MCF 10A (cell line): ENCODE measurements around the gene CPSF4L. TPM values are rescaled to one million over a fixed set of nuclear protein-coding genes. Genes with fewer than 3 reads are reported as not detected.
A peak's percentile ranks its signal among the peaks of the same experiment; 100 is the strongest.

Experiments used
- BruUV-seq: library from RNA; stranded (reverse); fragments of 400-500 nt; replicated peaks from 2 replicates; lab custom pipeline; 2021; lab: Mats Ljungman, UMichigan
- CTCF ChIA-PET: fragments of 300-600 bp; sonication (Branson Sonifier 250); formaldehyde crosslinking; extraction: SDS; loops from one replicate; lab custom pipeline; 2021; ENCODE audit warnings: antibody characterized with exemption, inconsistent platforms; lab: Yijun Ruan, JAX
- POLR2A ChIA-PET: fragments of 300-600, 350-650 bp; sonication (Branson Sonifier 250); formaldehyde crosslinking; extraction: SDS; loops from one replicate; lab custom pipeline; 2020; ENCODE audit warnings: antibody characterized with exemption, inconsistent platforms; lab: Yijun Ruan, JAX
- DNase-seq: peaks from one replicate; pipeline ENCODE4 v3.0.0-alpha.2; 2018; ENCODE audit not compliant: unreplicated experiment
- H3K27ac Mint-ChIP-seq: one replicate; pipeline ENCODE4 v1.8.0; 2022; ENCODE audit warnings: mild to moderate bottlenecking, low read depth, mixed read lengths; ENCODE audit not compliant: unreplicated experiment
- H3K27me3 Mint-ChIP-seq: one replicate; pipeline ENCODE4 v1.8.0; 2022; ENCODE audit warnings: mixed read lengths; ENCODE audit not compliant: insufficient read depth, unreplicated experiment
- H3K36me3 Mint-ChIP-seq: one replicate; pipeline ENCODE4 v1.8.0; 2022; ENCODE audit warnings: mild to moderate bottlenecking, moderate library complexity, mixed read lengths; ENCODE audit not compliant: insufficient read depth, unreplicated experiment
- H3K4me1 Mint-ChIP-seq: one replicate; pipeline ENCODE4 v1.8.0; 2022; ENCODE audit warnings: mixed read lengths; ENCODE audit not compliant: insufficient read depth, unreplicated experiment
- H3K4me3 Mint-ChIP-seq: one replicate; pipeline ENCODE4 v1.8.0; 2022; ENCODE audit warnings: mild to moderate bottlenecking, moderate library complexity, mixed read lengths; ENCODE audit not compliant: unreplicated experiment
- H3K9me3 Mint-ChIP-seq: one replicate; pipeline ENCODE4 v1.8.0; 2022; ENCODE audit warnings: mixed read lengths; ENCODE audit not compliant: unreplicated experiment
- intact Hi-C: fragments of 100-400 bp; cut with micrococcal nuclease; formaldehyde crosslinking; loops from 2 replicates; pipeline ENCODE4 v1.14.1; 2022
- total RNA-seq: library from RNA; stranded (reverse); gene quantifications from 2 replicates; pipeline ENCODE4 v1.2.3, GENCODE V29; 2022
- TF ChIP-seq, protein P1 (sequence below): fragments of 200-600 bp; IDR thresholded peaks from one replicate; pipeline ENCODE4 v1.8.0; 2022; ENCODE audit warnings: antibody characterized with exemption, mild to moderate bottlenecking; ENCODE audit not compliant: unreplicated experiment

Gene CPSF4L
- total RNA-seq, 1 experiment from 2014 or later, result not detected

DNA sequence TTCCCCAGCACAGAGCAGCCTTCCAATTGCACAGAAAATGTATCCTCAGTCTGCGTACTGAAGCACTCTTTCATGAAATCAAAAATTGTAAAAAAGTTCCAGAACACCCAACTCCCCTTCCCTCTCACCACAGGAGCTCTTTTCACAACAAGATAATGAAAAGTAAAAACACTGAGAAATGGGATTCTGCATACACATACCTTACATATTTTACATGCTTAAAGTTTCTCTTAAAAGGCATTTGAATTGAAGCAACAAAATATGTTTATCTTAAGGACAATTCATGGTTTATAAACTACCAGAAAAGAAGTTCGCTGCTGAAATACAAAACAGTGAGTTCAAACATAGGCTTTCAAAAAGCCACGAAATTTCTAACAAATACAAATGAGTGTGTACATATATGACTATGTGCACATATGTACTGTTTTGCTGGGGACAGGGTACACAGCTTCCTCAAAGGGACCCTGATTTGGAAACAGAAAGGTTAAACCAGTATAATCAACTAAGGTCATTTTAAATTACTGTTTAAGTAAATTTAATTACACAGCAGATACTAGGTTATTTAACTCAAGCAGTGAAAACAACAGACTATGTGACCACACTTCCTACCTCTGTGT, 35.0 kb downstream of the CPSF4L start:
- no TSS peak for BruUV-seq
- intact Hi-C loops, result no loop called here
- no peaks in the 10 kb centered on the region for H3K9me3 Mint-ChIP-seq
- no peak for DNase-seq
- H3K36me3 Mint-ChIP-seq, result peaks cover 19% of the 10 kb centered on the region
- POLR2A ChIA-PET, result interaction anchor here (0.7 to 8.8 kb wide), 6 partner anchors 16 to 1807 kb away, joined by 3 to 148 read pairs (median 6); partner anchors contain the start of genes CDC42EP4 and COG1
- H3K27ac Mint-ChIP-seq, result peak overlapping the region; percentile 39
- peaks cover 40% of the 10 kb centered on the region for H3K4me1 Mint-ChIP-seq
- TF ChIP-seq, protein P1, sequence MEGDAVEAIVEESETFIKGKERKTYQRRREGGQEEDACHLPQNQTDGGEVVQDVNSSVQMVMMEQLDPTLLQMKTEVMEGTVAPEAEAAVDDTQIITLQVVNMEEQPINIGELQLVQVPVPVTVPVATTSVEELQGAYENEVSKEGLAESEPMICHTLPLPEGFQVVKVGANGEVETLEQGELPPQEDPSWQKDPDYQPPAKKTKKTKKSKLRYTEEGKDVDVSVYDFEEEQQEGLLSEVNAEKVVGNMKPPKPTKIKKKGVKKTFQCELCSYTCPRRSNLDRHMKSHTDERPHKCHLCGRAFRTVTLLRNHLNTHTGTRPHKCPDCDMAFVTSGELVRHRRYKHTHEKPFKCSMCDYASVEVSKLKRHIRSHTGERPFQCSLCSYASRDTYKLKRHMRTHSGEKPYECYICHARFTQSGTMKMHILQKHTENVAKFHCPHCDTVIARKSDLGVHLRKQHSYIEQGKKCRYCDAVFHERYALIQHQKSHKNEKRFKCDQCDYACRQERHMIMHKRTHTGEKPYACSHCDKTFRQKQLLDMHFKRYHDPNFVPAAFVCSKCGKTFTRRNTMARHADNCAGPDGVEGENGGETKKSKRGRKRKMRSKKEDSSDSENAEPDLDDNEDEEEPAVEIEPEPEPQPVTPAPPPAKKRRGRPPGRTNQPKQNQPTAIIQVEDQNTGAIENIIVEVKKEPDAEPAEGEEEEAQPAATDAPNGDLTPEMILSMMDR, result no peak
- CTCF ChIA-PET, result interaction anchor here (0.6 to 2.1 kb wide), 3 partner anchors 9 to 501 kb away, joined by 3 to 9 read pairs (median 3); no protein-coding TSS in a partner anchor
- no peaks in the 10 kb centered on the region for H3K27me3 Mint-ChIP-seq
- no peak overlapping the region for H3K4me3 Mint-ChIP-seq

DNA sequence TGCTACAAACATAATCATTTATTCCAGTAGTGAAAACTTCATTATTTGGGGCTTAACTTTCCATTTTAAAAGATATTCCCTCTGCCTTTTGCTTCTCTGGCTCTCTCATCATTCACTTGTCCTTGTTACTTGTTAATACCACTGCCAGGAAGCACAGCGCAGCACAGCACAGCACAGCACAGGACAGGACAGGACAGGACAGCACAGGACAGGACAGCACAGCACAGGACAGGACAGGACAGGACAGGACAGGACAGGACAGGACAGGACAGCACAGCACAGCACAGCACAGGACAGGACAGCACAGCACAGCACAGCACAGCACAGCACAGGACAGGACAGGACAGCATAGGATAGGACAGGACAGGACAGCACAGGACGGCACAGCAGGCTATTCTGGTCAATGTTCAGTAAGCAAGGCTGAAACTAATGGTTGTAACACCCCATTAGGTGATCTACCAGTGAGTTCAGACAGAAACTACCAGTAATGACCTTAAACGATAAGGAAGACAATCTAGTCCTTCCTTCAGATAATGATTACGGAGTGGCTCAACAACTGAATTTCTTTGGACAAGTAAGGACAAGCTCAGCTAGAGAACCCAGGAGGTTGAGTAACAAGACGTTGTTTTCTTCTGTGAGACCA, 36.9 kb downstream of the CPSF4L start:
- POLR2A ChIA-PET, result interaction anchor here (0.8 to 8.8 kb wide), 4 partner anchors 10 to 637 kb away, joined by 4 to 148 read pairs (median 4); partner anchors contain the start of gene COG1

DNA sequence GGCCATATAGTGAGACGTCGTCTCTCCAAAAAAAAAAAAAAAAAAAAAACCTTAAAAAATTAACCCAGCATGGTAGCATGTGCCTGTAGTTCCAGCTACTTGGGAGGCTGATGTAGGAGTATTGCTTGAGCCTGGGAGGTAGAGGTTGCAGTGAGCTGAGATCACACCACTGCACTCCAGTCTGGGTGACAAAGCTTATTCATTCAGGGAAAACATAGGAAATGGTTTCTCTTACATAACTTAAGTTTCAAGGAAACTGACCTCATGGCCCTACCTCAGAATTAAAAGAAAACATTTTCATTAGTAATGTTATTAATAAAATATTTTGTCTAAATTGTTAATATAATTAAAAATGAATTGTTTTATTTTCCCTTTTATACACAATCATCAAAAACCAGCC, 37.4 kb downstream of the CPSF4L start:
- Mint-ChIP-seq H3K36me3 (peaks cover 23% of the 10 kb centered on the region), H3K4me1 (peaks cover 38% of the 10 kb centered on the region), H3K4me3 (no peak overlapping the region), H3K9me3 (no peaks in the 10 kb centered on the region), H3K27me3 (no peaks in the 10 kb centered on the region), H3K27ac (peak overlapping the region; percentile 83)
- ChIA-PET CTCF (interaction anchor here (0.6 kb wide), 1 partner anchor 667 kb away, joined by 4 read pairs; no protein-coding TSS in a partner anchor), POLR2A (interaction anchor here (1.4 to 2.4 kb wide), 3 partner anchors 8 to 30 kb away, joined by 4 to 7 read pairs (median 5); a partner anchor contains a TSS)
- BruUV-seq, result no TSS peak
- no peak for DNase-seq
- TF ChIP-seq, protein P1, result no peak
- intact Hi-C loops, result no loop called here

More for the DNA sequence above, 36.9 kb downstream of the CPSF4L start:
- Mint-ChIP-seq H3K4me1 (peaks cover 40% of the 10 kb centered on the region), H3K27ac (peak overlapping the region; percentile 83), H3K36me3 (peaks cover 19% of the 10 kb centered on the region), H3K9me3 (no peaks in the 10 kb centered on the region), H3K4me3 (peak overlapping the region; percentile 52), H3K27me3 (no peaks in the 10 kb centered on the region)
- DNase-seq, result peak; percentile 64
- BruUV-seq, result no TSS peak
- CTCF ChIA-PET, result interaction anchor here (0.6 kb wide), 1 partner anchor 668 kb away, joined by 4 read pairs; no protein-coding TSS in a partner anchor
- intact Hi-C loops, result no loop called here
- TF ChIP-seq, protein P1, result no peak
